Ishikawa (cell line): ENCODE results near the gene SLC35A3.

Experiments used
- CEBPB ChIP-seq: IDR thresholded peaks from 2 replicates; pipeline ENCODE4 v1.6.1; 2012
- CREB1 ChIP-seq: IDR thresholded peaks from 2 replicates; pipeline ENCODE4 v1.6.1; 2012; ENCODE audit warnings: low read depth
- EGR1 ChIP-seq: IDR thresholded peaks from 2 replicates; pipeline ENCODE4 v1.6.1; 2012
- EP300 ChIP-seq: IDR thresholded peaks from 2 replicates; pipeline ENCODE4 v1.6.1; 2012; ENCODE audit warnings: borderline replicate concordance
- FOXM1 ChIP-seq: IDR thresholded peaks from 2 replicates; pipeline ENCODE4 v1.6.1; 2012; ENCODE audit warnings: low read depth, borderline replicate concordance
- NFIC ChIP-seq: IDR thresholded peaks from 2 replicates; pipeline ENCODE4 v1.6.1; 2012
- RAD21 ChIP-seq: IDR thresholded peaks from 2 replicates; pipeline ENCODE4 v1.6.1; 2012; ENCODE audit warnings: low read depth
- TAF1 ChIP-seq: IDR thresholded peaks from 2 replicates; pipeline ENCODE4 v1.6.1; 2012; ENCODE audit warnings: low read depth, mild to moderate bottlenecking
- TCF12 ChIP-seq: IDR thresholded peaks from 2 replicates; pipeline ENCODE4 v1.6.1; 2012; ENCODE audit warnings: low read depth
- TEAD4 ChIP-seq: IDR thresholded peaks from 2 replicates; pipeline ENCODE4 v1.6.1; 2012
- YY1 ChIP-seq: IDR thresholded peaks from 2 replicates; pipeline ENCODE4 v1.6.1; 2012; ENCODE audit warnings: low read depth
- ZBTB7A ChIP-seq: IDR thresholded peaks from 2 replicates; pipeline ENCODE4 v1.6.1; 2012; ENCODE audit warnings: low read depth
- TF ChIP-seq, protein P1 (sequence below): IDR thresholded peaks from 2 replicates; pipeline ENCODE4 v1.6.1; 2012; ENCODE audit warnings: low read depth, mild to moderate bottlenecking
- TF ChIP-seq, protein P2 (sequence below): IDR thresholded peaks from 2 replicates; pipeline ENCODE4 v1.6.1; 2012
- TF ChIP-seq, protein P3 (sequence below): IDR thresholded peaks from 2 replicates; pipeline ENCODE4 v1.6.1; 2012

SLC35A3 gene

DNA sequence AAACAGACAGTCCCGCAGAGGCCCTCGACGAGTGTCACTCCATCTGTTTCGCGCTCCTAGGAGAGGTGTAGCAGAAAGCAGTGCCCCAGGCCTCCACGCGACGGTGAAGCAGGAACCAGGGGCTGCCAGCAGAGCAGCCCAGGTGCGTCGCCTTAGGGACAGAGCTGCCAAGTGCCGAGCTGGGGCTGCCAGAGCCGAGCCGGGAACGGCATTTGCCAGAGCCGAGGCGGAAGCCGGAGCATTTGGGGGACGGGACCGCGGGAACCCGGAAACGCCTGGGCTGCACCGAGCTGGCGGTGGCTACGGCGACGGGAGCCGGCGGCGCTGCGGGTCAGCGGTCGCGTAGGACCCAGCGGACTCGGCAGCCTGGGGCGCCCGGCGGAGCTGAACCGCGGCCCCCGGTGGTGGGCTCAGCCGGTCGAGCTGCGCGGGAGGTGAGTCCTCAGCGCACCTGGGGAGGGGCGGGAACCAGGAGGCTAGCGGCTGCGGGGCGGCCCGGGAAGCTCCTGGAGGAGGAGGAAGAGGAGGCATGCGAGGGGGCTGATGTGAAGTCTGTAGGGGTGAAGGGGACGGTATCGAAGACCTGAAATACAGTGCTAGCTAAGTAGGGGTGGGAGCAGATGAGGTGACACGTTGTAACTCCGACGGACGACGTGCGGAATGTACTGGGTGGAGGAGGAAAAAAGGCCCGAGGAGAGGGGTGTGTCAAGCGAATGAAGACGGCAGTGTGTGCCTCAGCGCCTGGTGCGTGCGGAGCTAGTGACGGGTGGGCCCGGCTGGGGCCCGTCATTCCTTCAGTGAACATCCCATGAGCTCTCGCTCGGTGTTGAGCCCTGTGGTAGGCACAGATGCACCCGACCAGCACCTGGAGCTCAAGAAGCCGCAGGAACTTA lies at the start of gene SLC35A3:
Gene SLC35A3 (plus strand): TSS at position 268 of the 893 bp plus-strand sequence. CDS start 23,559 bp downstream, outside the sequence.
- no peak for TF ChIP-seq CREB1
- TF ChIP-seq ZBTB7A = peak; percentile 68; the same call in 1 of the 2 replicates
- peak; percentile 34; the same call in 1 of the 2 replicates for TF ChIP-seq EGR1
- TF ChIP-seq TAF1 = peak; percentile 98
- TF ChIP-seq RAD21 = no peak
- TF ChIP-seq, protein P1, sequence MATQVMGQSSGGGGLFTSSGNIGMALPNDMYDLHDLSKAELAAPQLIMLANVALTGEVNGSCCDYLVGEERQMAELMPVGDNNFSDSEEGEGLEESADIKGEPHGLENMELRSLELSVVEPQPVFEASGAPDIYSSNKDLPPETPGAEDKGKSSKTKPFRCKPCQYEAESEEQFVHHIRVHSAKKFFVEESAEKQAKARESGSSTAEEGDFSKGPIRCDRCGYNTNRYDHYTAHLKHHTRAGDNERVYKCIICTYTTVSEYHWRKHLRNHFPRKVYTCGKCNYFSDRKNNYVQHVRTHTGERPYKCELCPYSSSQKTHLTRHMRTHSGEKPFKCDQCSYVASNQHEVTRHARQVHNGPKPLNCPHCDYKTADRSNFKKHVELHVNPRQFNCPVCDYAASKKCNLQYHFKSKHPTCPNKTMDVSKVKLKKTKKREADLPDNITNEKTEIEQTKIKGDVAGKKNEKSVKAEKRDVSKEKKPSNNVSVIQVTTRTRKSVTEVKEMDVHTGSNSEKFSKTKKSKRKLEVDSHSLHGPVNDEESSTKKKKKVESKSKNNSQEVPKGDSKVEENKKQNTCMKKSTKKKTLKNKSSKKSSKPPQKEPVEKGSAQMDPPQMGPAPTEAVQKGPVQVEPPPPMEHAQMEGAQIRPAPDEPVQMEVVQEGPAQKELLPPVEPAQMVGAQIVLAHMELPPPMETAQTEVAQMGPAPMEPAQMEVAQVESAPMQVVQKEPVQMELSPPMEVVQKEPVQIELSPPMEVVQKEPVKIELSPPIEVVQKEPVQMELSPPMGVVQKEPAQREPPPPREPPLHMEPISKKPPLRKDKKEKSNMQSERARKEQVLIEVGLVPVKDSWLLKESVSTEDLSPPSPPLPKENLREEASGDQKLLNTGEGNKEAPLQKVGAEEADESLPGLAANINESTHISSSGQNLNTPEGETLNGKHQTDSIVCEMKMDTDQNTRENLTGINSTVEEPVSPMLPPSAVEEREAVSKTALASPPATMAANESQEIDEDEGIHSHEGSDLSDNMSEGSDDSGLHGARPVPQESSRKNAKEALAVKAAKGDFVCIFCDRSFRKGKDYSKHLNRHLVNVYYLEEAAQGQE = no peak
- peak; percentile 76; the same call in 1 of the 2 replicates for TF ChIP-seq TCF12
- TF ChIP-seq FOXM1 = 0 out of 2 replicates have a peak, but pooled peaks have one; percentile 30
- TF ChIP-seq NFIC = peak; percentile 61; the same call in 1 of the 2 replicates
- TF ChIP-seq CEBPB = no peak
- TF ChIP-seq, protein P2, sequence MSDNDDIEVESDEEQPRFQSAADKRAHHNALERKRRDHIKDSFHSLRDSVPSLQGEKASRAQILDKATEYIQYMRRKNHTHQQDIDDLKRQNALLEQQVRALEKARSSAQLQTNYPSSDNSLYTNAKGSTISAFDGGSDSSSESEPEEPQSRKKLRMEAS = peak; percentile 88
- TF ChIP-seq, protein P3, sequence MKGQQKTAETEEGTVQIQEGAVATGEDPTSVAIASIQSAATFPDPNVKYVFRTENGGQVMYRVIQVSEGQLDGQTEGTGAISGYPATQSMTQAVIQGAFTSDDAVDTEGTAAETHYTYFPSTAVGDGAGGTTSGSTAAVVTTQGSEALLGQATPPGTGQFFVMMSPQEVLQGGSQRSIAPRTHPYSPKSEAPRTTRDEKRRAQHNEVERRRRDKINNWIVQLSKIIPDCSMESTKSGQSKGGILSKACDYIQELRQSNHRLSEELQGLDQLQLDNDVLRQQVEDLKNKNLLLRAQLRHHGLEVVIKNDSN = peak; percentile 69
- no peak; the same call in 1 of the 2 replicates for TF ChIP-seq TEAD4
- peak; percentile 78 for TF ChIP-seq YY1
- TF ChIP-seq EP300 = peak; percentile 42; the same call in 1 of the 2 replicates

DNA sequence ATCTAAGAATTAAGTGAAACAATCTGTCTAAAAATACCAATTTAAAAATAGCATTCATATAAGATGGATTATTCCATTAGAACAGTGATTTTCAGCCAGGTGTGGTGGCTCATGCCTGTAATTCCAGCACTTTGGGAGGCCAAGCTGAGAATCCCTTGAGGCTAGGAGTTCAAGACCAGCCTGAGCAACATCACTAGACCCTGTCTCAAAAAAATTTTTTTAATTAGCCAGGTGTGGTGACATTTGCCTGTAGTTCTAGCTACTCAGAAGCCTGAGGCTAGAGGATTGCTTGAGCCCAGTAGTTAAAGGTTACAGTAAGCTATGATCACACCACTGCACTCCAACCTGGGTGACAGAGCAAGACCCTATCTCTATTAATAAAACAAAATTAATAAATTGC lies 35.0 kb upstream of the SLC35A3 start:
- TF ChIP-seq CEBPB = no peak
- no peak for TF ChIP-seq TAF1
- TF ChIP-seq NFIC = no peak

DNA sequence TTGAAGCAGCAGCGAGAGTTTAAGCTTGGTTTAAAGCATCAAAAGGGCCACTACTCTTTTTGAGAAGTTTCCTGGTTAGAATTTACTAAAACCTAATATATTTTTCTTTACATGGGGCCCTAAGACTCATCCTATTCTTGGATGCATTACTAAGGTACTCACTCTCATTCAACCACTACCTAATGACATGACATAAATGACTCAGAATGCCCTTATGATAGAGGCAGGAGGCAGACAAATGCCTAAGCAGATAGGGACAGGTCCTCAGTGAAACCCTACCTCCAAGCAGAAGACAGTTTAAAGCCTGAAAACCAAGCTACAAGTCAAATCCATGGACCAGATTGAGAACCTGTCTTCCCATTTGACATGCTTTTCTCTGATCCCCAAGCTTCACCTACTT lies 34.3 kb upstream of the SLC35A3 start:
- no peak for TF ChIP-seq FOXM1
- TF ChIP-seq, protein P2 = no peak
- no peak for TF ChIP-seq YY1
- no peak for TF ChIP-seq RAD21
- no peak for TF ChIP-seq TEAD4
- no peak for TF ChIP-seq EP300
- TF ChIP-seq ZBTB7A = no peak
- TF ChIP-seq CREB1 = no peak
- TF ChIP-seq NFIC = no peak
- TF ChIP-seq, protein P3 = no peak
- TF ChIP-seq, protein P1 = no peak
- no peak for TF ChIP-seq TAF1
- no peak for TF ChIP-seq EGR1
- no peak for TF ChIP-seq TCF12
- TF ChIP-seq CEBPB = no peak

DNA sequence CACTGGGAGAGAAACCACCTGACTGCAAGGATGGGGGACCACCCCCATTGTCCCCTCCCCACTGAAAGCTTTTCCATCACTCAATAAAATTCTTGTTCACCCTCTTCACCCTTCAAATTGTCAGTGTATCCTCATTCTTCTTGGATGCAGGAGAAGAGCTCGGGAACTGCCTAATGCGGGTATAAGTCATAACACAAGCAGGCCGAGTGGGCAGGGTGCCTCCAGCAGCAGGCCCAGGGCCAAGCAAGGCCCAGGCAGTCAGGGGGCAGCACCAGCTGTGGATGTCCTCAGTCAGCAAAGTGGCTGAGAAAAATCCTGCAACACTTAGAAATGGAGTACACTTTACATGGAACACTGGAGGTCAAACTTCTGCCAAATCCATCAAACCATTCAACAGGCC lies 33.7 kb upstream of the SLC35A3 start:
- TF ChIP-seq CEBPB = no peak
- no peak for TF ChIP-seq TCF12
- TF ChIP-seq CREB1 = no peak
- no peak for TF ChIP-seq ZBTB7A
- TF ChIP-seq FOXM1 = no peak
- TF ChIP-seq, protein P1 = no peak
- no peak for TF ChIP-seq YY1
- TF ChIP-seq EGR1 = no peak
- no peak for TF ChIP-seq TEAD4
- no peak for TF ChIP-seq NFIC
- no peak for TF ChIP-seq RAD21
- TF ChIP-seq, protein P2 = no peak
